WTC11 (cell line): ENCODE results near the gene CEP126. TPM values are rescaled to one million over a fixed set of nuclear protein-coding genes. Genes with fewer than 3 reads are reported as not detected.

Experiments used
- ATAC-seq: fragments of 200-7000 bp; cut with Tn5 transposase; 2 replicates; pipeline ENCODE4 v1.10.0; 2021; ENCODE audit warnings: mild to moderate bottlenecking, moderate library complexity
- CTCF ChIA-PET: fragments of 300-600 bp; sonication (Branson Sonifier 250); formaldehyde crosslinking; loops from one replicate; lab custom pipeline; 2021; ENCODE audit warnings: antibody characterized with exemption; lab: Charles Lee
- POLR2A ChIA-PET: fragments of 350-600 bp; sonication (Branson Sonifier 250); formaldehyde crosslinking; loops from one replicate; lab custom pipeline; 2021; ENCODE audit warnings: antibody characterized with exemption; lab: Charles Lee
- DNase-seq: peaks from one replicate; pipeline ENCODE4 v3.0.0; 2021; ENCODE audit warnings: low spot score
- H3K27ac Mint-ChIP-seq: 2 replicates; pipeline ENCODE4 v1.8.0; 2021; ENCODE audit warnings: mixed read lengths
- H3K27me3 Mint-ChIP-seq: 2 replicates; pipeline ENCODE4 v1.8.0; 2021; ENCODE audit warnings: low read depth, mild to moderate bottlenecking, moderate library complexity, mixed read lengths
- H3K36me3 Mint-ChIP-seq: 2 replicates; pipeline ENCODE4 v1.8.0; 2021; ENCODE audit warnings: mixed read lengths
- H3K4me1 Mint-ChIP-seq: 2 replicates; pipeline ENCODE4 v1.8.0; 2022; ENCODE audit warnings: mixed read lengths
- H3K4me3 Mint-ChIP-seq: 2 replicates; pipeline ENCODE4 v1.8.0; 2021; ENCODE audit warnings: mild to moderate bottlenecking, moderate library complexity, mixed read lengths
- H3K9me3 Mint-ChIP-seq: 2 replicates; pipeline ENCODE4 v1.8.0; 2021; ENCODE audit warnings: mixed read lengths
- AR ChIP-seq: fragments of 250-450 bp; sonication (Bioruptor Pico); IDR thresholded peaks from 2 replicates; pipeline ENCODE4 v1.9.0; 2021; ENCODE audit warnings: mild to moderate bottlenecking
- ATF6 ChIP-seq: sonication (generic); formaldehyde crosslinking; IDR thresholded peaks from 2 replicates; pipeline ENCODE4 v1.8.1; 2023; ENCODE audit warnings: mild to moderate bottlenecking, missing genetic modification reagents
- E2F1 ChIP-seq: sonication (generic); formaldehyde crosslinking; IDR thresholded peaks from 2 replicates; pipeline ENCODE4 v1.8.0; 2022; ENCODE audit warnings: mild to moderate bottlenecking, missing genetic modification reagents
- ESRRA ChIP-seq: sonication (generic); formaldehyde crosslinking; IDR thresholded peaks from 2 replicates; pipeline ENCODE4 v1.8.1; 2022; ENCODE audit warnings: mild to moderate bottlenecking, missing genetic modification reagents, borderline replicate concordance
- HMGA2 ChIP-seq: fragments of 250-450 bp; sonication (Bioruptor Pico); IDR thresholded peaks from 2 replicates; pipeline ENCODE4 v1.4.0; 2021; ENCODE audit warnings: mild to moderate bottlenecking, moderate library complexity
- NR2C2 ChIP-seq: sonication (generic); formaldehyde crosslinking; IDR thresholded peaks from 2 replicates; pipeline ENCODE4 v1.8.0; 2022; ENCODE audit warnings: mild to moderate bottlenecking, missing genetic modification reagents
- PREB ChIP-seq: sonication (generic); formaldehyde crosslinking; IDR thresholded peaks from 2 replicates; pipeline ENCODE4 v1.8.1; 2022; ENCODE audit warnings: mild to moderate bottlenecking, missing genetic modification reagents, moderate library complexity, borderline replicate concordance
- ZNF219 ChIP-seq: sonication (generic); formaldehyde crosslinking; IDR thresholded peaks from 2 replicates; pipeline ENCODE4 v1.8.0; 2023; ENCODE audit warnings: missing genetic modification reagents, mild to moderate bottlenecking, borderline replicate concordance
- ZNF317 ChIP-seq: sonication (generic); formaldehyde crosslinking; IDR thresholded peaks from 2 replicates; pipeline ENCODE4 v1.8.1; 2023; ENCODE audit warnings: low read depth, mild to moderate bottlenecking, moderate library complexity, missing genetic modification reagents, borderline replicate concordance
- ZNF416 ChIP-seq: fragments of 250-450 bp; sonication (Bioruptor Pico); IDR thresholded peaks from 2 replicates; pipeline ENCODE4 v1.9.0; 2021; ENCODE audit warnings: mild to moderate bottlenecking, inconsistent platforms
- total RNA-seq: library from RNA; stranded (reverse); gene quantifications from 3 replicates; pipeline ENCODE4 v1.2.3, GENCODE V29; 2021
- TF ChIP-seq, protein P1 (sequence below): sonication (generic); formaldehyde crosslinking; IDR thresholded peaks from 2 replicates; pipeline ENCODE4 v1.8.1; 2023; ENCODE audit warnings: mild to moderate bottlenecking, missing genetic modification reagents, moderate library complexity
- TF ChIP-seq, protein P2 (sequence below): sonication (generic); formaldehyde crosslinking; IDR thresholded peaks from 2 replicates; pipeline ENCODE4 v1.8.0; 2023; ENCODE audit warnings: missing genetic modification reagents, mild to moderate bottlenecking, borderline replicate concordance
- TF ChIP-seq, protein P3 (sequence below): sonication (generic); formaldehyde crosslinking; IDR thresholded peaks from 2 replicates; pipeline ENCODE4 v1.8.1; 2022; ENCODE audit warnings: mild to moderate bottlenecking, moderate library complexity, missing genetic modification reagents

CEP126 gene
- total RNA-seq, 1 experiment from 2014 or later: 2.4 TPM

DNA sequence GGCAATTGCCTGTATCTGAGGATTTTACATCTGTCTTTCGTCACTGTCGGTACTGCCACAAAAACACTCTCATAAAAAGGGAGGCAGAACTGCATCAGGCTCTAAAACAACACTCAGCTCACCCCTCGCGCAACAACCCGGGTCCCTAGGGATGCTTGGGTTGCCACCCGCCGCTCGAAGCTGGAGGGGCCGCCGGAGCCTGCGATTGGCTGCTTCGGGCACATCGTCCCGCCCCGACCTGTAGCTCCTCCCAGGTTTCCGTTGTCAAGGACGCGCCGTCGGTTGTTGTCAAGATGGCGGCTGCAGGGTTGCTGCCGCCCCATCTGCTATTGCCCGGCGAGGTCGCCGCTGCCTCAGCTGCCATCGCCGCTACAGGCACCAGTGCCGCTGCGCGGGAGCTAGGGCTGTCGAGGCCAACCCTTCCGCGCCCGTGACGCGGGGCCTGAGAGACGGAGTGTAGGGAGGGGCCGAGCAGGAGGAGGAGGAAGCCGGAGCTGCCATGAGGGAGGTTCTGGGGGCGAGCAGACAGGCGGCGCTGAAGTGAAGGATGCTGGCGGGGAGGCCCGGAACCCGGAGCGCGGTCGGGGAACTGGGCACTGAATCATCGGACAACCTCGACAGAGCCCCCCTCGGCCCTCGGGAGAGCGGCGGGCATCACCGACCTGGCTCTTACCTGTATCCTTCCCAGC lies at the start of gene CEP126 (continued):
- TF ChIP-seq PREB (CRISPR knock-in tag): no peak
- TF ChIP-seq ZNF416: no peak
- TF ChIP-seq ESRRA (CRISPR knock-in tag): no peak
- TF ChIP-seq, protein P1, sequence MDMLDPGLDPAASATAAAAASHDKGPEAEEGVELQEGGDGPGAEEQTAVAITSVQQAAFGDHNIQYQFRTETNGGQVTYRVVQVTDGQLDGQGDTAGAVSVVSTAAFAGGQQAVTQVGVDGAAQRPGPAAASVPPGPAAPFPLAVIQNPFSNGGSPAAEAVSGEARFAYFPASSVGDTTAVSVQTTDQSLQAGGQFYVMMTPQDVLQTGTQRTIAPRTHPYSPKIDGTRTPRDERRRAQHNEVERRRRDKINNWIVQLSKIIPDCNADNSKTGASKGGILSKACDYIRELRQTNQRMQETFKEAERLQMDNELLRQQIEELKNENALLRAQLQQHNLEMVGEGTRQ (CRISPR knock-in tag): no peak
- TF ChIP-seq ZNF317 (CRISPR knock-in tag): no peak
- TF ChIP-seq ATF6 (CRISPR knock-in tag): no peak
- no peak for TF ChIP-seq AR (CRISPR knock-in tag)
- TF ChIP-seq HMGA2 (CRISPR knock-in tag): no peak
- TF ChIP-seq, protein P2, sequence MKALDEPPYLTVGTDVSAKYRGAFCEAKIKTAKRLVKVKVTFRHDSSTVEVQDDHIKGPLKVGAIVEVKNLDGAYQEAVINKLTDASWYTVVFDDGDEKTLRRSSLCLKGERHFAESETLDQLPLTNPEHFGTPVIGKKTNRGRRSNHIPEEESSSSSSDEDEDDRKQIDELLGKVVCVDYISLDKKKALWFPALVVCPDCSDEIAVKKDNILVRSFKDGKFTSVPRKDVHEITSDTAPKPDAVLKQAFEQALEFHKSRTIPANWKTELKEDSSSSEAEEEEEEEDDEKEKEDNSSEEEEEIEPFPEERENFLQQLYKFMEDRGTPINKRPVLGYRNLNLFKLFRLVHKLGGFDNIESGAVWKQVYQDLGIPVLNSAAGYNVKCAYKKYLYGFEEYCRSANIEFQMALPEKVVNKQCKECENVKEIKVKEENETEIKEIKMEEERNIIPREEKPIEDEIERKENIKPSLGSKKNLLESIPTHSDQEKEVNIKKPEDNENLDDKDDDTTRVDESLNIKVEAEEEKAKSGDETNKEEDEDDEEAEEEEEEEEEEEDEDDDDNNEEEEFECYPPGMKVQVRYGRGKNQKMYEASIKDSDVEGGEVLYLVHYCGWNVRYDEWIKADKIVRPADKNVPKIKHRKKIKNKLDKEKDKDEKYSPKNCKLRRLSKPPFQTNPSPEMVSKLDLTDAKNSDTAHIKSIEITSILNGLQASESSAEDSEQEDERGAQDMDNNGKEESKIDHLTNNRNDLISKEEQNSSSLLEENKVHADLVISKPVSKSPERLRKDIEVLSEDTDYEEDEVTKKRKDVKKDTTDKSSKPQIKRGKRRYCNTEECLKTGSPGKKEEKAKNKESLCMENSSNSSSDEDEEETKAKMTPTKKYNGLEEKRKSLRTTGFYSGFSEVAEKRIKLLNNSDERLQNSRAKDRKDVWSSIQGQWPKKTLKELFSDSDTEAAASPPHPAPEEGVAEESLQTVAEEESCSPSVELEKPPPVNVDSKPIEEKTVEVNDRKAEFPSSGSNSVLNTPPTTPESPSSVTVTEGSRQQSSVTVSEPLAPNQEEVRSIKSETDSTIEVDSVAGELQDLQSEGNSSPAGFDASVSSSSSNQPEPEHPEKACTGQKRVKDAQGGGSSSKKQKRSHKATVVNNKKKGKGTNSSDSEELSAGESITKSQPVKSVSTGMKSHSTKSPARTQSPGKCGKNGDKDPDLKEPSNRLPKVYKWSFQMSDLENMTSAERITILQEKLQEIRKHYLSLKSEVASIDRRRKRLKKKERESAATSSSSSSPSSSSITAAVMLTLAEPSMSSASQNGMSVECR (CRISPR knock-in tag): peak; percentile 81; the same call in 1 of the 2 replicates
- no peak for TF ChIP-seq ZNF219

DNA sequence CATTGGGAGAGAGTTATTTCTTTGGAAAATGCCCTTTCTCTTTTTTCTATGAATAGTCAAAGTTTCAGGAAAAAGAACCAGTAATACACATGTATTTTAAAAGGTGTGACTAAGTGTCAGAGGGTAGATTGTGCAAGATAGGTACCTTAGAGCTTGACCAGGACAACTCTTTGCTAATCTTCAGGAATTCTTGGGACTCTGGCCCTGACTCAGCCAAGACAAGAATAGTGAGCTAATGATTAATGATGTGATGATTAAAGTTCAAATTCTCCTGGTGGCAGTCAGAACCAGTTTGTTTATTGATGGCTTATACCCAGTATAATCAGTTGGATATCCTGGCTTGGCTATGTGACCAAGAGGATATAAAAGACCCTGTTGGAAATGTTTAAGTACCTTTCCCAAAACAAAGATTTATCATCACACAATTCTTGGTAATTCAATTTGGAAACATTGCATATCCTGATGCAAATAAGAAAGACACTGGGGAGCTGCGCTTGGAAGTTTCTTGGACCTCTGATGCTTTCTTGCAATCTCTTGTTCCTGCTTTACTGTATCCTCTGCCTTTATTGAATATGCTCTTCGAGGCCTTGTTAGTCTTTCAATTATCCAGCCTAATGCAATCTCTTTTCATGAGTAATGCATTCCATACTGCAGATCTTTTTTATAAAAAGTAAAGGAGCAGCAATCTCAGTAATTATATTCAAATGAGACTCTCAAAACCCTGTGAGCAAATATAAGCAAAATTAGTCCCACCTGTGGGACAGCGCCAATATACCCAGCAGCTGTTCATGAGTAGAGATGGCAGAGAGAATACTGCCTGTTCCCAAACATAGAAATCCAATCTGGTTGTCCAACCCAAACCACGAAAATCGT lies 48.0 kb upstream of the CEP126 start:
- ChIA-PET POLR2A (interaction anchor here (0.6 kb wide), 1 partner anchor 144 kb away, joined by 3 read pairs; no protein-coding TSS in a partner anchor), CTCF (no interaction called here)
- ATAC-seq: no peak
- TF ChIP-seq NR2C2 (CRISPR knock-in tag): no peak
- no peak for TF ChIP-seq E2F1 (CRISPR knock-in tag)
- TF ChIP-seq, protein P3, sequence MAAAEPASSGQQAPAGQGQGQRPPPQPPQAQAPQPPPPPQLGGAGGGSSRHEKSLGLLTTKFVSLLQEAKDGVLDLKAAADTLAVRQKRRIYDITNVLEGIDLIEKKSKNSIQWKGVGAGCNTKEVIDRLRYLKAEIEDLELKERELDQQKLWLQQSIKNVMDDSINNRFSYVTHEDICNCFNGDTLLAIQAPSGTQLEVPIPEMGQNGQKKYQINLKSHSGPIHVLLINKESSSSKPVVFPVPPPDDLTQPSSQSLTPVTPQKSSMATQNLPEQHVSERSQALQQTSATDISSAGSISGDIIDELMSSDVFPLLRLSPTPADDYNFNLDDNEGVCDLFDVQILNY (CRISPR knock-in tag): no peak
- H3K27me3 Mint-ChIP-seq: no peaks in the 10 kb centered on the region
- H3K36me3 Mint-ChIP-seq: peaks cover 7% of the 10 kb centered on the region
- H3K27ac Mint-ChIP-seq: no peak overlapping the region
- H3K4me1 Mint-ChIP-seq: peaks cover 18% of the 10 kb centered on the region
- DNase-seq: no peak
- H3K4me3 Mint-ChIP-seq: no peak overlapping the region
- peaks cover 12% of the 10 kb centered on the region for H3K9me3 Mint-ChIP-seq
